ENCODE data around the gene NIN. TPM values are rescaled to one million over a fixed set of nuclear protein-coding genes. Genes with fewer than 3 reads are reported as not detected.
A peak's percentile ranks its signal among the peaks of the same experiment; 100 is the strongest.

NIN gene
- total RNA-seq, 1 experiment from 2014 or later: 31.5 TPM

DNA sequence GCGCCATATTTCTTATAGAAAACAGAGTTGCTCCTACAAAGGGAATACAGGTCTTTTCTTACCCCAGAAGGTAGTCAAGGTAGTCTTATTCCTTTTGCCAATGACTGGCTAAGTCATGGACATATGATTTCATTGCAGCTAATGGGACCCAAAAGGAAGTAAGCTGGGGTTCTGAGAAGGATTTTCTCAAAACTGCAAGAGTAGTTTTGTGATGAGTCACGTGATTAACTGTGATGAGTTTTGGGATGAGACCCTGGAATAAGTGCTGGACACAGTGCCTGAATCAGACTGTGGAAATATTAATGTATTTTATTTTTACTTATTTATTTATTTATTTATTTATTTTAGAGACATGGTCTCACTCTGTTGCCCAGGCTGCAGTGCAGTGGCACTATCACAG, 13.4 kb upstream of the NIN start:
- DNase-seq (ENCODE audit: low read depth): no peak

DNA sequence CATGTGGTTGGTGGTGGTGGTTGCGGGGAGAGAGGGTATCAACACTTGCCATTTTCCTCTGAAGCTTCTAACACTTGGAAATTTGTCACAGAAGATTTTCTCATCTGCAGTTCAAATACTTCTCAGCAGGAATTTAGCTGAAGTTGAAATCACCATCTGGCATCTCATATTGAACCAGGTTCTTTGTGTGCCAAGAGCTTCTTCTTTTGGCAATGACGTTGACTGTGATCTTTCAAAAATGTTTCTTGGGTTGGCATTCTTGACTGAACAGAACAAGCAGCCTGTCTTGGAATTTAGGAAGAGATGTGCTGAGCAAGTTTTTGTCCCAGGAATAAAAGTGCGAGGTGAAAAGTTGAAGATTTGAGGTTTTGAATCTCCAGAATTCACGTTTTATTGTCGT, 8.7 kb upstream of the NIN start:
- DNase-seq (ENCODE audit: low read depth): no peak

- DNase-seq (ENCODE audit: low read depth): peak; percentile 88
Observed at GRCh38 chr14:50839048-50839447, 8.1 kb upstream of the NIN start.

DNA sequence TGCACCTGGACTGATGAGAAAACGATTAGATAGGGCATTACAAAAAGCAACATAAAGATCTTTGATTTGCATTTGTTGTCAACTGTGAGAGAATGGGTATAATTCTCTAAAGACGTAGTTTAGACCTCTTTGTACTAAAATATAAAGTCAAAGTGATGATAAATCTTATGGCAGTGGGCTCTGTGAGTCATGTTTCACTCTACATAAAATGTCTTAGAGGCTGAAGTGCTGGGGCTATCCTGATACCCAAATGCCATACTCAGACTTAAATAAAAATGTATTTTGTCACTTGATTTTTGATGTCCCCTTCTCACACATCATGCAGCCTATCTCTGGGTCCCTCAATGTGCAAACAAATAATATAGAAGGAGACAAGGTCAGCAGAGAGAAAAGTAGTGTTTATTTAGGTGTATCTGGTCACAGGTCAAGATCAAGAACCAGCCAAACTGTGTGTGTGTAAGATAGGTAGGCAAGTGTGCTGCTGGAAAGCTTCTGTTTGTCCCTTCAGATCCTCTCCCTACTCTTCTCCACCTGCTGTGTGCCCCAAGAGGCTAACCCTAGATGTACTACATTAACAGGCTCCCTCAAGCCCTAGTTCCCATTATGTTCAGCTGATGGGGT, 7.0 kb upstream of the NIN start:
- DNase-seq (ENCODE audit: low read depth): no peak

GRCh38 chr14:50837271-50837670, 6.3 kb upstream of the NIN start:
- no peak for DNase-seq (ENCODE audit: low read depth)

GRCh38 chr14:50836515-50836914, 5.6 kb upstream of the NIN start:
- no peak for DNase-seq (ENCODE audit: low read depth)

- peak; percentile 67 for DNase-seq (ENCODE audit: low read depth)
Observed at GRCh38 chr14:50835280-50835679, 4.3 kb upstream of the NIN start.

- no peak for DNase-seq (ENCODE audit: low read depth)
Observed at GRCh38 chr14:50834802-50835276, 3.9 kb upstream of the NIN start.

- DNase-seq (ENCODE audit: low read depth): no peak
Observed at GRCh38 chr14:50832935-50833630, 2.1 kb upstream of the NIN start.

GRCh38 chr14:50831726-50832168, 785 bp upstream of the NIN start:
- DNase-seq (ENCODE audit: low read depth): no peak

DNA sequence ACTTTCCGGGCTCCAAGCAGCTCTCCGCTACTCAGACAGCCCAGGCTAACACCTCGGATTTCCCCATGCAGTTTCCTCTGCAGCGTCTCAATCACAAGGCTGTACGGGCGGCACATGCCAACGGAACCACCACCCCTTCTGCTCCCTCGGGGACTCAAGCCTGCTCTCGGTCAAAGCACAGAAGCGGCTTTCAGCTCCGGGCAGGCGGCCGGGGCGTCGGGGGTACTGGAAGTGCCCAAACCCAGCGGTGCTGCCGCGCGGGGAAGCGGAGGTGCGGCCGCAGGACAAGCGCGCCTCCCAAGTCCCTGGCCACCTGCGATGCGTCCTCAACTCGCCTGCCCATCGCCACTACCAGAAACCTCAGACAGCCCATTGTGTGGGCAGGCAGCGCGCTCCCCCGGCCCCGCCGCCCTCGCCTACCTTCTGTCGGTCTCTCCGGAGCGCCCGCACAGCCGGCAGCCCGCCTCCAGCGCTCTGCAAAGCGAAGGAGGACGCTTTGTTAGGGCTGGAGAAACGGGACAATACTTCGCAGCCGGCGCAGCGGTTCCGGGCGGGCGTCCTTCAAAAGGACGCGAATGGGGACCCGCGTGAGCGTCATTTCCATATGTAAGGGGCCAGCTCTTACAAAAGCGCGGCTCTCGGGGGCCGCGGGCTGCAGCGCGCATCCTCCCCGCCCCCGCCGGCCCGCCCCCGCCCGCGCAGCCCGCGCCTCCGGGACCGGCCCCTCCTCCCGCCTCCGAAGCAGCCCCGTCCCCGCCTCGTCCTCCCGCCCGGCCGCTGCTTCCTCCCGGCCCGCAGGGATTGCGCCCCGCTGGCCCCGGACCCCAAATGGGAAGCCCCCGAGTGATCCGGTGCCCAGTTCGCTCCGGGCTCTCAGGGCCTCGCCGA, 674 bp downstream of the NIN start:
- peak; percentile 30 for DNase-seq (ENCODE audit: low read depth)

GRCh38 chr14:50829489-50830043, 1.4 kb downstream of the NIN start:
- no peak for DNase-seq (ENCODE audit: low read depth)

GRCh38 chr14:50828721-50829488, 2.1 kb downstream of the NIN start:
- no peak for DNase-seq (ENCODE audit: low read depth)

DNA sequence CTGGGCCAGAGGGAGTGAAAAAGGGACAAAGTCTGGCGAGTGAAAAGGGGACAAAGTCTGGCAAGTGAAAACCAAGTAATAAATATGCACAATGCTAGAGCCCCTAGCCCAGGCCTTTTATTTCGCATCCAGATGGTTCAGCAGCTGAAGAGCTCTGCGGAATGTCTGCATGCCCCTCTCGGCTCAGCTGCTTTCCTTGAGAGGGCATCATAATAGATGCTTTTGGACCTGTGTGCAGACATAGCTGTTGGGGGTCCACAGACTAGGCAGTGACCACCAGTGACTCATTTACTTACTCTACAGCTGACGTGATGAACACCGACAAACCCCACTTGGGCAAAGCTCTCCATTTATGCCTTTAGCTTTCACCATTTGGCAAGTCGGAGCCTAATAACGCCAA, 4.3 kb downstream of the NIN start:
- DNase-seq (ENCODE audit: low read depth): no peak

GRCh38 chr14:50825307-50825706, 5.7 kb downstream of the NIN start:
- no peak for DNase-seq (ENCODE audit: low read depth)

- no peak for DNase-seq (ENCODE audit: low read depth)
Observed at GRCh38 chr14:50823762-50824636, 7.0 kb downstream of the NIN start.

DNA sequence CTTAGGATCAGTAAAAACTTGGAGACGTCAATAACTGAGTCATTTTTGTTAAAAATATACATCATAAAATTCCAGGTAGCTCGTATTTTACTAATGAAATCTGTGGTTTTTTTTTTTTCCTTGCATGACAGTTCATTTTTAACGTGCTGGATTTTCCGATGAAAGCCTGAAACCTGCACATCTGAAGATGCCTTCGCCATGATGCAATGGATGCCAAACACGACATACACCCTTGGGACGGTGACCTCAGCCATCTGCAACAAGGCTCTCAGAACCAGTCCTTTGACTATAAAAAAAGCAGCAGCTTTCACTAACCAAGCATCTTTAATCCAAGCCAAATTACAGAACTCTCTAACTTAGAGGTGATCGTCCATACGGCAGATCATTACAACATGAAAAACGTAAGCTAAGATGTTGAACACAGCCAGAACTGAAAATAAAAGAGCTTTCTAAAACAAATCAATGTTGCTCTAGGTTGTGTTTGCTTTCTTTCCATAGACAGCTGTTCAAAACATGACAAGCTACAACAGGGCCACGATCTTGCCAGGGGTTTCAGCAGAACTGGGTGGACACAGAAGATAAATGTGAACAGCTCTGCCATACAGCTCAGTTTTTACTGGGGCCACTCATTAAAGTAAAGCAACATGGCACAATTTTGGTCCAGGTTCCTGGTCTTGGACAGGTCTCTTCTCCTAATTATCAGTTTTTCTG, 7.8 kb downstream of the NIN start:
- no peak for DNase-seq (ENCODE audit: low read depth)

- DNase-seq (ENCODE audit: low read depth): no peak
Observed at GRCh38 chr14:50822501-50823042, 8.4 kb downstream of the NIN start.

Data from HT1080 (cell line).